Neuronal stem cell (in vitro differentiated cells): ENCODE data around the gene PHRF1.
A peak's percentile ranks its signal among the peaks of the same experiment; 100 is the strongest.

Experiments used
- DNase-seq: peaks from one replicate; pipeline ENCODE4 v3.0.0-alpha.2; 2013; ENCODE audit warnings: low spot score
- H2AFZ ChIP-seq: one replicate; pipeline ENCODE4 v1.6.1; 2013; ENCODE audit warnings: mild to moderate bottlenecking, low read length, inconsistent platforms
- H2AK5ac ChIP-seq: 2 replicates; pipeline ENCODE4 v1.6.1; 2013; ENCODE audit warnings: low read depth, mild to moderate bottlenecking, inconsistent platforms, low read length, moderate library complexity, mixed read lengths
- H2BK120ac ChIP-seq: 2 replicates; pipeline ENCODE4 v1.6.1; 2013; ENCODE audit warnings: low read depth, mild to moderate bottlenecking, inconsistent platforms, low read length, moderate library complexity, mixed read lengths
- H2BK12ac ChIP-seq: one replicate; pipeline ENCODE4 v1.6.1; 2013; ENCODE audit warnings: low read length, inconsistent platforms
- H2BK15ac ChIP-seq: 2 replicates; pipeline ENCODE4 v1.6.1; 2013; ENCODE audit warnings: mild to moderate bottlenecking, low read length, inconsistent platforms, mixed read lengths
- H2BK5ac ChIP-seq: one replicate; pipeline ENCODE4 v1.6.1; 2013; ENCODE audit warnings: inconsistent platforms, mild to moderate bottlenecking, low read length, moderate library complexity
- H3K14ac ChIP-seq: one replicate; pipeline ENCODE4 v1.6.1; 2013; ENCODE audit warnings: low read length, inconsistent platforms
- H3K18ac ChIP-seq: 2 replicates; pipeline ENCODE4 v1.6.1; 2013; ENCODE audit warnings: low read length, inconsistent platforms
- H3K23ac ChIP-seq: 2 replicates; pipeline ENCODE4 v1.6.1; 2013; ENCODE audit warnings: low read depth, mild to moderate bottlenecking, mixed read lengths, low read length, inconsistent platforms; ENCODE audit not compliant: poor library complexity
- H3K27ac ChIP-seq: replicated peaks from 3 replicates; pipeline ENCODE4 v1.5.1; 2013; ENCODE audit warnings: low read length, inconsistent platforms
- H3K27me3 ChIP-seq, 3 experiments: 2 replicates each; pipeline ENCODE4 v1.6.1; 2013; ENCODE audit warnings: low read length in 3 of 3, mild to moderate bottlenecking in 2 of 3, inconsistent platforms in 1 of 3, low read depth in 1 of 3, mixed read lengths in 1 of 3, moderate library complexity in 1 of 3; ENCODE audit not compliant: control insufficient read depth in 3 of 3, insufficient read depth in 3 of 3
- H3K36me3 ChIP-seq, 2 donors: replicated peaks in 1 of 2; 2 replicates each; pipeline ENCODE4 v1.6.1; 2013; ENCODE audit warnings: low read length in 2 of 2; ENCODE audit not compliant: control insufficient read depth in 2 of 2, insufficient read depth in 2 of 2
- H3K4ac ChIP-seq: 2 replicates; pipeline ENCODE4 v1.6.1; 2013; ENCODE audit warnings: inconsistent platforms, mild to moderate bottlenecking, low read length, moderate library complexity
- H3K4me1 ChIP-seq, 2 donors: 1 replicate in 1 of 2; 2 replicates in 1 of 2; pipeline ENCODE4 v1.6.1; 2013; ENCODE audit warnings: low read length in 2 of 2, low read depth in 1 of 2; ENCODE audit not compliant: control insufficient read depth in 2 of 2, insufficient read depth in 1 of 2
- H3K4me2 ChIP-seq: one replicate; pipeline ENCODE4 v1.6.1; 2013; ENCODE audit warnings: mild to moderate bottlenecking, low read length, inconsistent platforms; ENCODE audit not compliant: insufficient read depth, poor library complexity, severe bottlenecking
- H3K4me3 ChIP-seq, 2 donors: 2 replicates each; pipeline ENCODE4 v1.5.1; 2013; ENCODE audit warnings: low read length in 2 of 2, mild to moderate bottlenecking in 2 of 2, inconsistent platforms in 1 of 2, moderate library complexity in 1 of 2
- H3K79me1 ChIP-seq: one replicate; pipeline ENCODE4 v1.6.1; 2013; ENCODE audit warnings: low read depth, mild to moderate bottlenecking, inconsistent platforms, low read length, moderate library complexity
- H3K9ac ChIP-seq: one replicate; pipeline ENCODE4 v1.6.1; 2013; ENCODE audit warnings: mild to moderate bottlenecking, low read depth, low read length, inconsistent platforms; ENCODE audit not compliant: poor library complexity
- H3K9me3 ChIP-seq, 2 donors: replicated peaks in 1 of 2; 2 replicates each; pipeline versions ENCODE3 to v1.6.1; 2013; ENCODE audit warnings: low read length in 2 of 2, mild to moderate bottlenecking in 2 of 2, inconsistent platforms in 1 of 2, low read depth in 1 of 2, mixed read lengths in 1 of 2, moderate library complexity in 1 of 2; ENCODE audit not compliant: control insufficient read depth in 2 of 2, insufficient read depth in 1 of 2
- H4K8ac ChIP-seq: one replicate; pipeline ENCODE4 v1.6.1; 2013; ENCODE audit warnings: low read depth, mild to moderate bottlenecking, inconsistent platforms, low read length, moderate library complexity
- H4K91ac ChIP-seq: one replicate; pipeline ENCODE4 v1.6.1; 2013; ENCODE audit warnings: low read length, low read depth, mild to moderate bottlenecking, inconsistent platforms; ENCODE audit not compliant: poor library complexity
- WGBS, 2 donors: extraction: QIAGEN DNeasy Blood & Tissue Kit; methylation state at CpG; one replicate each; pipeline ENCODE4 v1.1.7; 2013; ENCODE audit warnings: missing lambda C conversion rate in 2 of 2, mixed read lengths in 1 of 2; ENCODE audit not compliant: insufficient read length in 2 of 2, insufficient replicate concordance in 1 of 2; ENCODE audit errors: extremely low coverage in 2 of 2; 5-methylcytosine and 5-hydroxymethylcytosine counted together

The PHRF1 gene

GRCh38 chr11:556662-557256 is 19.5 kb upstream of the PHRF1 start:
- Histone ChIP-seq H3K79me1 (peaks cover 7% of the 10 kb centered on the region), H4K91ac (no peak overlapping the region), H2AFZ (peak overlapping the region; percentile 95), H3K23ac (peak overlapping the region; percentile 55), H3K9ac (no peak overlapping the region), H2BK12ac (no peak overlapping the region), H2AK5ac (peak overlapping the region; percentile 81), H3K36me3 (no peaks in the 10 kb centered on the region), H3K4me2 (peak overlapping the region; percentile 14), H3K27ac (no peak overlapping the region), H3K4me1 (peaks cover 15 to 20% of the 10 kb centered on the region in 2 donors), H3K9me3 (peaks cover 0 to 4% of the 10 kb centered on the region in 2 donors), H3K4ac (peak overlapping the region; percentile 30), H2BK15ac (peak overlapping the region; percentile 94), H3K4me3 (peak overlapping the region in 1 of 2 donors; percentile 58), H3K18ac (peak overlapping the region; percentile 76), H4K8ac (no peak overlapping the region), H2BK120ac (peak overlapping the region; percentile 39), H2BK5ac (no peak overlapping the region), H3K27me3 (peaks cover 16 to 56% (median 36%) of the 10 kb centered on the region in 3 experiments), H3K14ac (peak overlapping the region; percentile 44)
- no peak for DNase-seq
- WGBS, 2 donors: no CpG with 5 or more reads among the region's 22 CpGs

GRCh38 chr11:557328-558132 is 18.7 kb upstream of the PHRF1 start:
- no peak overlapping the region for H3K4me3 ChIP-seq
- no peak overlapping the region for H3K4ac ChIP-seq
- H3K18ac ChIP-seq: peak overlapping the region; percentile 48
- no CpG with 5 or more reads among the region's 24 CpGs for WGBS, 2 donors
- H2BK12ac ChIP-seq: no peak overlapping the region
- no peak overlapping the region for H3K4me2 ChIP-seq
- H3K79me1 ChIP-seq: peaks cover 12% of the 10 kb centered on the region
- no peak overlapping the region for H2AK5ac ChIP-seq
- H2AFZ ChIP-seq: no peak overlapping the region
- no peak for DNase-seq
- no peak overlapping the region for H2BK15ac ChIP-seq
- H2BK5ac ChIP-seq: no peak overlapping the region
- no peak overlapping the region for H3K27ac ChIP-seq
- peak overlapping the region; percentile 61 for H2BK120ac ChIP-seq
- peak overlapping the region; percentile 44 for H3K9ac ChIP-seq
- peaks cover 17 to 21% of the 10 kb centered on the region in 2 donors for H3K4me1 ChIP-seq
- no peaks in the 10 kb centered on the region for H3K36me3 ChIP-seq
- no peak overlapping the region for H3K14ac ChIP-seq
- H3K23ac ChIP-seq: peak overlapping the region; percentile 65
- H4K91ac ChIP-seq: no peak overlapping the region
- H3K9me3 ChIP-seq: peaks cover 0 to 4% of the 10 kb centered on the region in 2 donors
- H4K8ac ChIP-seq: no peak overlapping the region
- H3K27me3 ChIP-seq: peaks cover 16 to 57% (median 36%) of the 10 kb centered on the region in 3 experiments

- no peak overlapping the region for H3K14ac ChIP-seq
- H2AK5ac ChIP-seq: peak overlapping the region; percentile 48
- H4K91ac ChIP-seq: no peak overlapping the region
- H3K79me1 ChIP-seq: peaks cover 13% of the 10 kb centered on the region
- peak overlapping the region; percentile 61 for H2BK120ac ChIP-seq
- no peak overlapping the region for H3K4me3 ChIP-seq
- peaks cover 16 to 57% (median 36%) of the 10 kb centered on the region in 3 experiments for H3K27me3 ChIP-seq
- no peak overlapping the region for H3K18ac ChIP-seq
- no peak overlapping the region for H3K4ac ChIP-seq
- H2AFZ ChIP-seq: no peak overlapping the region
- no peak overlapping the region for H4K8ac ChIP-seq
- no peak overlapping the region for H2BK5ac ChIP-seq
- no peak overlapping the region for H3K9ac ChIP-seq
- peak overlapping the region; percentile 58 for H2BK12ac ChIP-seq
- no CpG with 5 or more reads among the region's 20 CpGs for WGBS, 2 donors
- peaks cover 17 to 19% of the 10 kb centered on the region in 2 donors for H3K4me1 ChIP-seq
- H3K36me3 ChIP-seq: no peaks in the 10 kb centered on the region
- peaks cover 0 to 4% of the 10 kb centered on the region in 2 donors for H3K9me3 ChIP-seq
- H3K4me2 ChIP-seq: no peak overlapping the region
- H3K27ac ChIP-seq: no peak overlapping the region
- H3K23ac ChIP-seq: peak overlapping the region; percentile 85
- peak overlapping the region; percentile 96 for H2BK15ac ChIP-seq
- no peak for DNase-seq
Measured at GRCh38 chr11:558503-558902, 17.8 kb upstream of the PHRF1 start.

- Histone ChIP-seq H3K23ac (peak overlapping the region; percentile 85), H3K36me3 (peaks cover 0 to 4% of the 10 kb centered on the region in 2 donors), H3K18ac (peak overlapping the region; percentile 21), H4K91ac (no peak overlapping the region), H2BK120ac (peak overlapping the region; percentile 41), H2BK5ac (no peak overlapping the region), H3K14ac (no peak overlapping the region), H3K4ac (no peak overlapping the region), H3K27me3 (peaks cover 16 to 53% (median 32%) of the 10 kb centered on the region in 3 experiments), H3K4me1 (peaks cover 16 to 17% of the 10 kb centered on the region in 2 donors), H2BK15ac (peak overlapping the region; percentile 96), H3K79me1 (peaks cover 15% of the 10 kb centered on the region), H2AK5ac (peak overlapping the region; percentile 48), H3K9me3 (peaks cover 0 to 4% of the 10 kb centered on the region in 2 donors), H3K9ac (no peak overlapping the region), H2BK12ac (no peak overlapping the region), H2AFZ (no peak overlapping the region), H3K4me3 (no peak overlapping the region), H3K4me2 (no peak overlapping the region), H4K8ac (no peak overlapping the region), H3K27ac (no peak overlapping the region)
- no CpG with 5 or more reads among the region's 15 CpGs for WGBS, 2 donors
- DNase-seq: no peak
Measured at GRCh38 chr11:559020-559620, 17.1 kb upstream of the PHRF1 start.
